DOHH2 (cell line): ENCODE measurements around the gene CCDC68.

Experiments used
- H3F3A ChIP-seq: fragments of 200-600 bp; sonication (generic), shearing (Covaris generic); 2 replicates; pipeline ENCODE4 v1.6.0; 2016; ENCODE audit warnings: antibody characterized with exemption, mild to moderate bottlenecking; ENCODE audit not compliant: control insufficient read depth, insufficient read depth
- H3K27ac ChIP-seq: fragments of 200-600 bp; sonication (generic); 2 replicates; pipeline ENCODE4 v1.5.1; 2014; ENCODE audit warnings: low read depth, mild to moderate bottlenecking, low read length, moderate library complexity
- H3K27me3 ChIP-seq: fragments of 200-600 bp; sonication (generic); 2 replicates; pipeline ENCODE4 v1.6.1; 2014; ENCODE audit warnings: mild to moderate bottlenecking, low read length, mixed read lengths; ENCODE audit not compliant: control insufficient read depth
- H3K36me3 ChIP-seq: fragments of 200-600 bp; sonication (generic); 2 replicates; pipeline ENCODE4 v1.6.1; 2014; ENCODE audit warnings: mild to moderate bottlenecking, low read length, moderate library complexity, mixed read lengths; ENCODE audit not compliant: control insufficient read depth
- H3K4me1 ChIP-seq: fragments of 200-600 bp; sonication (generic); 2 replicates; pipeline ENCODE4 v1.6.1; 2014; ENCODE audit warnings: mild to moderate bottlenecking, low read length, mixed read lengths; ENCODE audit not compliant: control insufficient read depth
- H3K4me2 ChIP-seq: fragments of 200-600 bp; sonication (generic); 2 replicates; pipeline ENCODE4 v1.6.0; 2014; ENCODE audit warnings: mild to moderate bottlenecking, low read length, moderate library complexity
- H3K4me3 ChIP-seq: fragments of 200-600 bp; sonication (generic); 2 replicates; pipeline ENCODE4 v1.5.1; 2014; ENCODE audit warnings: mild to moderate bottlenecking, low read length, mixed read lengths
- H3K79me2 ChIP-seq: fragments of 200-600 bp; sonication (generic); 2 replicates; pipeline ENCODE4 v1.6.1; 2014; ENCODE audit warnings: mild to moderate bottlenecking, low read length, mixed read lengths; ENCODE audit not compliant: control insufficient read depth
- H3K9me2 ChIP-seq: fragments of 200-600 bp; sonication (generic); replicated peaks from 2 replicates; pipeline ENCODE4 v1.6.1; 2014; ENCODE audit warnings: mild to moderate bottlenecking, low read length, mixed read lengths; ENCODE audit not compliant: control insufficient read depth
- H3K9me3 ChIP-seq: fragments of 200-600 bp; sonication (generic); 2 replicates; pipeline ENCODE4 v1.6.1; 2014; ENCODE audit warnings: antibody characterized with exemption, low read length, mixed read lengths; ENCODE audit not compliant: control insufficient read depth, insufficient read depth
- H4K20me1 ChIP-seq: fragments of 200-600 bp; sonication (generic); 2 replicates; pipeline ENCODE4 v1.6.0; 2014; ENCODE audit warnings: low read depth, mild to moderate bottlenecking, antibody characterized with exemption, low read length, moderate library complexity; ENCODE audit not compliant: control insufficient read depth, insufficient read depth
- CTCF ChIP-seq: fragments of 200-600 bp; sonication (generic); IDR thresholded peaks from one replicate; pipeline ENCODE4 v1.5.1; 2014; ENCODE audit warnings: antibody characterized with exemption, mild to moderate bottlenecking, low read depth, low read length; ENCODE audit not compliant: poor library complexity, severe bottlenecking
- EZH2phosphoT487 ChIP-seq: fragments of 200-600 bp; sonication (generic); IDR thresholded peaks from 2 replicates; pipeline ENCODE4 v1.6.1; 2017; ENCODE audit warnings: borderline replicate concordance, mild to moderate bottlenecking, antibody characterized with exemption, low read length, moderate library complexity, mixed read lengths

CCDC68 gene

GRCh38 chr18:55002261-55002660 lies 43.0 kb upstream of the CCDC68 start:
- Histone ChIP-seq H3K4me1 (no peaks in the 10 kb centered on the region), H3K9me2 (no peaks in the 10 kb centered on the region), H3K9me3 (no peaks in the 10 kb centered on the region), H3K27ac (no peak overlapping the region), H3K4me3 (no peak overlapping the region), H3K4me2 (no peak overlapping the region), H3K36me3 (no peaks in the 10 kb centered on the region), H3F3A (no peaks in the 10 kb centered on the region), H3K27me3 (no peaks in the 10 kb centered on the region), H3K79me2 (no peaks in the 10 kb centered on the region), H4K20me1 (no peaks in the 10 kb centered on the region)
- no peak for TF ChIP-seq EZH2phosphoT487
- TF ChIP-seq CTCF = no peak

GRCh38 chr18:55001394-55002024 lies 42.2 kb upstream of the CCDC68 start:
- no peaks in the 10 kb centered on the region for H3K27me3 ChIP-seq
- no peaks in the 10 kb centered on the region for H3K79me2 ChIP-seq
- no peaks in the 10 kb centered on the region for H3K36me3 ChIP-seq
- no peaks in the 10 kb centered on the region for H3K9me2 ChIP-seq
- no peaks in the 10 kb centered on the region for H3K9me3 ChIP-seq
- H3K4me2 ChIP-seq = no peak overlapping the region
- TF ChIP-seq EZH2phosphoT487 (no peak), CTCF (no peak)
- no peaks in the 10 kb centered on the region for H4K20me1 ChIP-seq
- H3K27ac ChIP-seq = no peak overlapping the region
- no peaks in the 10 kb centered on the region for H3K4me1 ChIP-seq
- no peak overlapping the region for H3K4me3 ChIP-seq
- no peaks in the 10 kb centered on the region for H3F3A ChIP-seq

GRCh38 chr18:55000529-55000928 lies 41.3 kb upstream of the CCDC68 start:
- Histone ChIP-seq H3F3A (no peaks in the 10 kb centered on the region), H4K20me1 (no peaks in the 10 kb centered on the region), H3K4me1 (no peaks in the 10 kb centered on the region), H3K4me2 (no peak overlapping the region), H3K36me3 (no peaks in the 10 kb centered on the region), H3K4me3 (no peak overlapping the region), H3K9me2 (no peaks in the 10 kb centered on the region), H3K27me3 (no peaks in the 10 kb centered on the region), H3K27ac (no peak overlapping the region), H3K9me3 (no peaks in the 10 kb centered on the region), H3K79me2 (no peaks in the 10 kb centered on the region)
- TF ChIP-seq EZH2phosphoT487 = no peak
- no peak for TF ChIP-seq CTCF
